ENCODE measurements around the gene RBFOX1. TPM values are rescaled to one million over a fixed set of nuclear protein-coding genes. Genes with fewer than 3 reads are reported as not detected.

Gene RBFOX1
- total RNA-seq, 4 donors from 2014 or later, result 0.16 TPM; not detected in 3

DNA sequence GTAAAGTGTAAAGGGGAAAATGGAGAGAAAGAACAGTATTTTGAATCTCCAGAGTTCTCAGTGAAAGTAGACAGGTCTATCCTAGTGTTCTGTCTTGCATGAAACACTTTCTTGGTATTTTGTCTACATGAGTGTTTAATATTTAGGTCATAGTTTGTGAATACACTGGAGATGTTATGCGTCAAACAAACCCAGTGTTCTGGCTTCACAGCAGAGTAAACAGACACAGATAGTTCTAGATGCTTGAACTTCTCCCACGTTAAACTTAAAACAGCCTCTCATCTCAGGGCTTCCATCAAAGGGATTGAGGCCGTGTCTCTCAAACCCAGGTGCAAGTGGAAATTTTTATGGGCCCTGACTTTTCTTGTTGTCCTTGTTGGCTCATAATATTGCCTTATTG lies 48.3 kb downstream of the RBFOX1 start:
- TF ChIP-seq, protein P1, sequence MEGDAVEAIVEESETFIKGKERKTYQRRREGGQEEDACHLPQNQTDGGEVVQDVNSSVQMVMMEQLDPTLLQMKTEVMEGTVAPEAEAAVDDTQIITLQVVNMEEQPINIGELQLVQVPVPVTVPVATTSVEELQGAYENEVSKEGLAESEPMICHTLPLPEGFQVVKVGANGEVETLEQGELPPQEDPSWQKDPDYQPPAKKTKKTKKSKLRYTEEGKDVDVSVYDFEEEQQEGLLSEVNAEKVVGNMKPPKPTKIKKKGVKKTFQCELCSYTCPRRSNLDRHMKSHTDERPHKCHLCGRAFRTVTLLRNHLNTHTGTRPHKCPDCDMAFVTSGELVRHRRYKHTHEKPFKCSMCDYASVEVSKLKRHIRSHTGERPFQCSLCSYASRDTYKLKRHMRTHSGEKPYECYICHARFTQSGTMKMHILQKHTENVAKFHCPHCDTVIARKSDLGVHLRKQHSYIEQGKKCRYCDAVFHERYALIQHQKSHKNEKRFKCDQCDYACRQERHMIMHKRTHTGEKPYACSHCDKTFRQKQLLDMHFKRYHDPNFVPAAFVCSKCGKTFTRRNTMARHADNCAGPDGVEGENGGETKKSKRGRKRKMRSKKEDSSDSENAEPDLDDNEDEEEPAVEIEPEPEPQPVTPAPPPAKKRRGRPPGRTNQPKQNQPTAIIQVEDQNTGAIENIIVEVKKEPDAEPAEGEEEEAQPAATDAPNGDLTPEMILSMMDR (IDR thresholded peaks at IDR 0.05; ENCODE audit: low read depth), result no peak

DNA sequence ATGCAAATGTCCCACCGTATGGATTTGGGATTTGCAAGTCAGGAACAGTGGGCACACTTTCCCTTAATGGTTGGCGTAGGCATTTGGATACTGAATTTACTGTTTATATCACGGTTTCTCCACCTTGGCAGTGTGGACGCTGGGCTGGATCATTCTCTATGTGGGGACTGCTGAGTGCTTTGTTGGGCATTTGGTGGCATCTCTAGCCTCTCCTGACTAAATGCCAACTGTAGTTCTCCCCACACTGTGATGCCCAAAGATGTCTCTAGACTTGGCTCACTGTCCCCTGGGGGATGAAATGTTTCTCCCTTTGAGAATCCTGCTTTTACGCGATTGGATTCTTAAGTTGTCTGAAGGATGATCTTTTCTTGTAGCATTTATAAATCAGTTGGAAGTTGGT lies 49.0 kb downstream of the RBFOX1 start:
- TF ChIP-seq, protein P1 (IDR thresholded peaks at IDR 0.05; ENCODE audit: low read depth), result no peak

DNA sequence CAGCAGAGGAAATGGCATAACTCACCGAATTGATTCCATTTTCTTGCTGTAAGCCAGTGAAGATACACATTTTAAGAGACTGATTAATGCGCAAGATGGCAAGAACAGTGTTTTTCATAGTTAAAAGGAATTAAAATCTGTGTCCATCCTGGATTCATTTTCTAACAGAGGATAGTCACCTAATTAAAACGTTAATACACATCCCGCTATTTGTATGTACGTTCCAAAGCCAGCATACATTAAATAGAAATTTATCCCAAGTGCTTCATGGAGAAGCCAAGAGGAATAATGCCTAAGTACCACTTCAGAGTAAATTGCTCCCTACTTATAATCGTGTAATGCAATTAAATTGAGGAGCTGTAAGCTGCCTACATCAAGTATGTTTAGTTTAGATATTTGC lies 49.9 kb downstream of the RBFOX1 start:
- TF ChIP-seq, protein P1 (IDR thresholded peaks at IDR 0.05; ENCODE audit: low read depth), result no peak

DNA sequence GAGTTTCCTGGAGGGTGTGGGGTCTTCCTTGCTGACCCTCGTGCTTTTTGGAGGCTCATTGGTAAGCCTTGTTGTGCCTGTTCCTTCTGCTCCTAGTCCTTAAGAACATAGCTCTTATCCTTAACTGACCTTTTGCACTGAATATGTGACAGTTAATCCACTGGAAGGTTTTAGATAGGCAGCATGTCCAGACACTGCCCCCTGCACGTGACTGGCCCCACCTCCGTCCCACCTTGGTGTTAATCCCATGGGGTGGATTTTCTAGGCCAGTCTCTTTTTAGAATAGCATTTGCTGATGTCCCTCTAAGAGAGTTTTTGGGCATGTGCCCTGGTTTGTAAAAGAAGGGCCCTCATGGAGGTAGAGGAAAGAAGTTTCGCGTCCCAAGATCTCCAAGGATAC lies 58.3 kb downstream of the RBFOX1 start:
- TF ChIP-seq, protein P1 (IDR thresholded peaks at IDR 0.05; ENCODE audit: low read depth), result no peak

DNA sequence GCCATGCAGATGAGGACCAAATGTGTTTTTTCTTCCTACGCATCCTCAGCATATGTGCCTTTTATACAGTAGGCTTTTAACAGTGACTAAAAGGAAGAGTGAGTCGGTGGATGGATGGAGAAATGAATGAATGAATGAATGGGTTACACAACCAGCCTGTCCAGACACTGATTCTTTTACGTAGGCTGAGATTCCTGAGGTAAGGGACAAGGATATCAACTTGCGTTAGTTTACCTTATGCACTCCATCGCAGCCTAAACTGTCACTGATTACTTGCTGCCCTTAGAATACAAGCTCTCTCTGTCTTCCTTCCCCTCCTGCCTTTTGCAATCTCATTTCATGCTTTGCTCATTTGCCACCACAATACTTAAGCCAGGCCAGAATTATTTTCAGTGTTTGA lies 59.0 kb downstream of the RBFOX1 start:
- TF ChIP-seq, protein P1 (IDR thresholded peaks at IDR 0.05; ENCODE audit: low read depth), result no peak

DNA sequence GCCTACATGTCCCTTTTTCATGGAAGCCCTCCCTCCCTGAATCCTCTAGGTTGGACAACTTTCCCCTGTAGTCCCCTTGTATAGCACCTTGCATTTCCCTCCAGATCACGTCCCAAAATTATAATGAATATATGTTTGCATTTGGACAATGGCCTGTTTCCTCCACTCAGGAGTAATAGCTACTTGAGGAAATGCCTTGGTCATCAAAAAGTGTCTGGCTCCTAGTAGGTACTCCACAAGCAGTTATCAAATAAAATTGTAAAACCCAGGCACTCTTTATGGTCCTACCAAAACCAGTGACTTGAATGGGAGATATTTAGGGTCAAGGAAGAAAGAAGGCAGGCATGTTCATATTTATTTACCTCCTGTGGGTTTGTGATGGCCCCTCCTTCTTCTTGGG lies 59.6 kb downstream of the RBFOX1 start:
- TF ChIP-seq, protein P1 (IDR thresholded peaks at IDR 0.05; ENCODE audit: low read depth), result no peak

DNA sequence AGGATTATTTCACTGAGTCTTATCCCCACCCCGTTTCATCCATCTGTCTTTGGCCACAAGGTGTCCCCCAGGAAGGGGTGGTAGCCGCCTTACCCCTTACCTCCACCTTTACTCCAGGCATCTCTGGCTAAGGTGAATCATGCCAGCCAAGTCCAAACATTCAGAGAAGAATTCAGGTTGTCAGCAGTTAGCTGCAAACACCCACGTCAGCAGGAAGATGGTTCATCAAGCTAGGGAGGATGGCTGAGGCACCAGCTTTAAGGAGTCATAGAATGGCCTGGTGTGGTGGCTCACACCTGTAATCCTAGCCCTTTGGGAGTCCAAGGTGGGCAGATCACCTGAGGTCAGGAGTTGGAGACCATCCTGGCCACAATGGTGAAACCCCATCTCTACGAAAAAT lies 61.0 kb downstream of the RBFOX1 start:
- TF ChIP-seq, protein P1 (IDR thresholded peaks at IDR 0.05; ENCODE audit: low read depth), result no peak

Measured in subcutaneous adipose tissue (tissue), 4 donors.